Central memory CD8-positive, alpha-beta T cell (primary cell): ENCODE data around the gene DCST1.

ENCODE experiments used
- ATAC-seq: fragments of 150-1000 bp; cut with Tn5 transposase; replicated peaks from 2 replicates; pipeline ENCODE4 v1.10.0; 2022; ENCODE audit warnings: mild to moderate bottlenecking, moderate FRiP score, moderate number of reproducible peaks; ENCODE audit not compliant: poor library complexity, severe bottlenecking; ENCODE audit errors: extremely low read depth
- DNase-seq, 2 donors: peaks; one replicate each; pipeline ENCODE4 v3.0.0; 2021; ENCODE audit warnings: low spot score in 2 of 2
- H3K27ac Mint-ChIP-seq: one replicate; pipeline ENCODE4 v1.8.0; 2022; ENCODE audit warnings: low read depth, mild to moderate bottlenecking, moderate library complexity, mixed read lengths
- H3K27me3 Mint-ChIP-seq: one replicate; pipeline ENCODE4 v1.8.0; 2022; ENCODE audit warnings: mixed read lengths
- H3K36me3 Mint-ChIP-seq: one replicate; pipeline ENCODE4 v1.8.0; 2022; ENCODE audit warnings: mild to moderate bottlenecking, moderate library complexity, mixed read lengths; ENCODE audit not compliant: insufficient read depth
- H3K4me1 Mint-ChIP-seq: one replicate; pipeline ENCODE4 v1.8.0; 2022; ENCODE audit warnings: mixed read lengths
- H3K4me3 Mint-ChIP-seq: one replicate; pipeline ENCODE4 v1.8.0; 2022; ENCODE audit warnings: mild to moderate bottlenecking, moderate library complexity, mixed read lengths
- H3K9me3 Mint-ChIP-seq: one replicate; pipeline ENCODE4 v1.8.0; 2022; ENCODE audit warnings: mixed read lengths

Gene DCST1

GRCh38 chr1:155011437-155012025 lies 22.1 kb upstream of the DCST1 start:
- no peak for ATAC-seq
- H3K4me1 Mint-ChIP-seq: peaks cover 68% of the 10 kb centered on the region

GRCh38 chr1:155012026-155012546 lies 21.5 kb upstream of the DCST1 start:
- H3K27me3 Mint-ChIP-seq: no peaks in the 10 kb centered on the region
- DNase-seq (no peak), ATAC-seq (no peak)
- no peaks in the 10 kb centered on the region for H3K9me3 Mint-ChIP-seq
- peaks cover 67% of the 10 kb centered on the region for H3K4me1 Mint-ChIP-seq
- peak overlapping the region; percentile 62 for H3K4me3 Mint-ChIP-seq
- H3K36me3 Mint-ChIP-seq: peaks cover 11% of the 10 kb centered on the region
- H3K27ac Mint-ChIP-seq: peak overlapping the region; percentile 46

More at GRCh38 chr1:155011437-155012025, 22.1 kb upstream of the DCST1 start:
- Mint-ChIP-seq H3K27me3 (no peaks in the 10 kb centered on the region), H3K36me3 (peaks cover 10% of the 10 kb centered on the region), H3K9me3 (no peaks in the 10 kb centered on the region), H3K4me3 (peak overlapping the region; percentile 11), H3K27ac (peak overlapping the region; percentile 22)
- no peak for DNase-seq

GRCh38 chr1:155012776-155013602 lies 20.6 kb upstream of the DCST1 start:
- Mint-ChIP-seq H3K27ac (peak overlapping the region; percentile 46), H3K4me1 (peaks cover 69% of the 10 kb centered on the region), H3K36me3 (peaks cover 11% of the 10 kb centered on the region), H3K4me3 (peak overlapping the region; percentile 62), H3K27me3 (no peaks in the 10 kb centered on the region), H3K9me3 (no peaks in the 10 kb centered on the region)
- DNase-seq: no peak
- ATAC-seq: no peak

- peak overlapping the region; percentile 62 for H3K4me3 Mint-ChIP-seq
- H3K27me3 Mint-ChIP-seq: no peaks in the 10 kb centered on the region
- ATAC-seq: no peak
- no peak for DNase-seq
- no peaks in the 10 kb centered on the region for H3K9me3 Mint-ChIP-seq
- peak overlapping the region; percentile 46 for H3K27ac Mint-ChIP-seq
- peaks cover 10% of the 10 kb centered on the region for H3K36me3 Mint-ChIP-seq
- H3K4me1 Mint-ChIP-seq: peaks cover 66% of the 10 kb centered on the region
Measured at GRCh38 chr1:155013632-155014031, 20.0 kb upstream of the DCST1 start.

GRCh38 chr1:155014709-155015508 lies 18.7 kb upstream of the DCST1 start:
- H3K27me3 Mint-ChIP-seq: no peaks in the 10 kb centered on the region
- peaks cover 62% of the 10 kb centered on the region for H3K4me1 Mint-ChIP-seq
- DNase-seq (no peak), ATAC-seq (no peak)
- H3K27ac Mint-ChIP-seq: no peak overlapping the region
- H3K36me3 Mint-ChIP-seq: peaks cover 10% of the 10 kb centered on the region
- H3K4me3 Mint-ChIP-seq: no peak overlapping the region
- no peaks in the 10 kb centered on the region for H3K9me3 Mint-ChIP-seq

- no peak for ATAC-seq
- H3K4me3 Mint-ChIP-seq: peak overlapping the region; percentile 56
Measured at GRCh38 chr1:155015527-155016230, 17.9 kb upstream of the DCST1 start.

GRCh38 chr1:155016231-155016831 lies 17.3 kb upstream of the DCST1 start:
- ATAC-seq (no peak), DNase-seq (no peak)
- no peaks in the 10 kb centered on the region for H3K9me3 Mint-ChIP-seq
- peaks cover 59% of the 10 kb centered on the region for H3K4me1 Mint-ChIP-seq
- H3K27ac Mint-ChIP-seq: no peak overlapping the region
- peak overlapping the region; percentile 56 for H3K4me3 Mint-ChIP-seq
- H3K27me3 Mint-ChIP-seq: no peaks in the 10 kb centered on the region
- peaks cover 10% of the 10 kb centered on the region for H3K36me3 Mint-ChIP-seq

More at GRCh38 chr1:155015527-155016230, 17.9 kb upstream of the DCST1 start:
- Mint-ChIP-seq H3K9me3 (no peaks in the 10 kb centered on the region), H3K36me3 (peaks cover 10% of the 10 kb centered on the region), H3K27ac (no peak overlapping the region), H3K4me1 (peaks cover 59% of the 10 kb centered on the region), H3K27me3 (no peaks in the 10 kb centered on the region)
- DNase-seq: no peak

GRCh38 chr1:155017041-155017945 lies 16.3 kb upstream of the DCST1 start:
- H3K27me3 Mint-ChIP-seq: no peaks in the 10 kb centered on the region
- H3K4me1 Mint-ChIP-seq: peaks cover 55% of the 10 kb centered on the region
- ATAC-seq (peak; percentile 99), DNase-seq (peak; percentile 78 to 84)
- H3K36me3 Mint-ChIP-seq: peaks cover 10% of the 10 kb centered on the region
- no peak overlapping the region for H3K27ac Mint-ChIP-seq
- peak overlapping the region; percentile 56 for H3K4me3 Mint-ChIP-seq
- H3K9me3 Mint-ChIP-seq: no peaks in the 10 kb centered on the region

- Mint-ChIP-seq H3K36me3 (peaks cover 10% of the 10 kb centered on the region), H3K4me1 (peaks cover 48% of the 10 kb centered on the region), H3K4me3 (peak overlapping the region; percentile 56), H3K27ac (no peak overlapping the region), H3K9me3 (no peaks in the 10 kb centered on the region), H3K27me3 (no peaks in the 10 kb centered on the region)
- DNase-seq (no peak), ATAC-seq (no peak)
Measured at GRCh38 chr1:155017946-155018316, 15.7 kb upstream of the DCST1 start.

GRCh38 chr1:155018617-155019348 lies 14.8 kb upstream of the DCST1 start:
- H3K27me3 Mint-ChIP-seq: no peaks in the 10 kb centered on the region
- peaks cover 10% of the 10 kb centered on the region for H3K36me3 Mint-ChIP-seq
- ATAC-seq: no peak
- no peaks in the 10 kb centered on the region for H3K9me3 Mint-ChIP-seq
- peaks cover 40% of the 10 kb centered on the region for H3K4me1 Mint-ChIP-seq
- H3K4me3 Mint-ChIP-seq: no peak overlapping the region
- peak overlapping the region; percentile 87 for H3K27ac Mint-ChIP-seq
- DNase-seq: no peak
